Measurements from ENCODE around the gene ZBTB20. TPM values are rescaled to one million over a fixed set of nuclear protein-coding genes. Genes with fewer than 3 reads are reported as not detected.
"Not testable (repeated sequence)": the region's sequence is repeated elsewhere in the genome, so short reads cannot be mapped to it uniquely, and the experiment has no call there.

The ZBTB20 gene
- total and polyA plus RNA-seq, 2 of the 4 experiments (the other 2 are of a cell fraction): 0.75 to 14.7 TPM

GRCh38 chr3:115110830-115111229 is 36.3 kb downstream of the ZBTB20 start:
- intact Hi-C loops (cut with micrococcal nuclease): no loop called here
- BruUV-seq (replicated peaks): no TSS peak
- no peak overlapping the region for H2BK15ac ChIP-seq (ENCODE audit: low read depth, low read length)
- no CpG with 5 or more reads among the region's 5 CpGs for WGBS, 2 experiments (ENCODE audit: extremely low coverage in 2 of 2, insufficient read length in 1 of 2)
- H4K91ac ChIP-seq (ENCODE audit: insufficient read depth, low read depth, low read length): no peak overlapping the region
- H2AK9ac ChIP-seq (replicated peaks; ENCODE audit: low read depth, low read length, poor library complexity): no peak overlapping the region
- no peak overlapping the region for H2AFZ ChIP-seq (replicated peaks; ENCODE audit: low read length, poor library complexity)
- H3K27me3 ChIP-seq (ENCODE audit: control insufficient read depth, insufficient read depth, low read length): no peaks in the 10 kb centered on the region
- no peak overlapping the region for H3K27ac ChIP-seq (ENCODE audit: insufficient read depth, low read length)
- no peak overlapping the region for H2BK120ac ChIP-seq (ENCODE audit: low read depth, low read length)
- no peak overlapping the region for H3K4me3 ChIP-seq (ENCODE audit: insufficient read depth, low read depth, low read length)
- H3K4ac ChIP-seq (ENCODE audit: low read depth, low read length): no peak overlapping the region
- H2AK5ac ChIP-seq (ENCODE audit: low read depth, low read length): no peak overlapping the region
- TF ChIP-seq POLR2A (IDR thresholded peaks at IDR 0.05; ENCODE audit: low read depth, low read length) (no peak), CHD1 (IDR thresholded peaks at IDR 0.05; ENCODE audit: low read depth, low read length) (no peak), USF2 (IDR thresholded peaks at IDR 0.05; ENCODE audit: low read depth, low read length) (no peak), ELK1 (IDR thresholded peaks at IDR 0.05; ENCODE audit: borderline replicate concordance, low read depth, low read length) (no peak)
- ChIA-PET POLR2A (ENCODE audit: unreplicated experiment) (no interaction called here), CTCF (no interaction called here)
- H2BK5ac ChIP-seq (ENCODE audit: low read depth, low read length, poor library complexity, severe bottlenecking): no peak overlapping the region
- H4K20me1 ChIP-seq (ENCODE audit: insufficient read depth, low read length): no peaks in the 10 kb centered on the region
- no peak overlapping the region for H3K18ac ChIP-seq (ENCODE audit: low read depth, low read length)
- no peak overlapping the region for H3K14ac ChIP-seq (replicated peaks; ENCODE audit: low read depth, low read length)
- H4K8ac ChIP-seq (ENCODE audit: low read depth in 2 of 2, low read length in 2 of 2): no peak overlapping the region
- H2BK20ac ChIP-seq (ENCODE audit: low read depth, low read length): no peak overlapping the region
- ATAC-seq (ENCODE audit: low read depth): no peak
- H3K9me3 ChIP-seq (ENCODE audit: control insufficient read depth, insufficient read depth, low read length): no peaks in the 10 kb centered on the region
- no peak overlapping the region for H3K56ac ChIP-seq (ENCODE audit: extremely low read depth, insufficient read depth, low read length)
- H3K4me1 ChIP-seq (ENCODE audit: control insufficient read depth, insufficient read depth, low read length): peaks cover 2% of the 10 kb centered on the region; the same call in 1 of the 2 replicates
- no peak overlapping the region for H3K9ac ChIP-seq (ENCODE audit: low read depth, low read length)
- H3K23ac ChIP-seq (ENCODE audit: low read depth, low read length): no peak overlapping the region
- H3K79me1 ChIP-seq (ENCODE audit: low read depth in 1 of 2, low read length in 2 of 2): no peaks in the 10 kb centered on the region
- H3K9me1 ChIP-seq (ENCODE audit: insufficient read depth, low read length): no peaks in the 10 kb centered on the region
- H4K5ac ChIP-seq (ENCODE audit: low read depth, low read length): no peak overlapping the region
- DNase-seq: no peak
- in situ Hi-C loops (cut with MboI; ENCODE audit: low sequenced_read_pairs): no loop called here
- H3K4me2 ChIP-seq (ENCODE audit: low read depth, low read length): no peak overlapping the region
- no peaks in the 10 kb centered on the region for H3K36me3 ChIP-seq (ENCODE audit: control insufficient read depth, insufficient read depth, low read length)
- dilution Hi-C loops (cut with HindIII; ENCODE audit: low sequenced_read_pairs, unreplicated experiment): no loop called here

- ATAC-seq (ENCODE audit: low read depth); H3K36me3 ChIP-seq (ENCODE audit: control insufficient read depth, insufficient read depth, low read length); H4K91ac ChIP-seq (ENCODE audit: insufficient read depth, low read depth, low read length); H2AFZ ChIP-seq (replicated peaks; ENCODE audit: low read length, poor library complexity); H3K4me2 ChIP-seq (ENCODE audit: low read depth, low read length); H4K20me1 ChIP-seq (ENCODE audit: insufficient read depth, low read length); DNase-seq; H2AK5ac ChIP-seq (ENCODE audit: low read depth, low read length); H3K4me1 ChIP-seq (ENCODE audit: control insufficient read depth, insufficient read depth, low read length); H2BK120ac ChIP-seq (ENCODE audit: low read depth, low read length); H3K27me3 ChIP-seq (ENCODE audit: control insufficient read depth, insufficient read depth, low read length); H3K4ac ChIP-seq (ENCODE audit: low read depth, low read length); BruUV-seq (replicated peaks); H3K4me3 ChIP-seq (ENCODE audit: insufficient read depth, low read depth, low read length); H2BK20ac ChIP-seq (ENCODE audit: low read depth, low read length); H3K27ac ChIP-seq (ENCODE audit: insufficient read depth, low read length); H4K5ac ChIP-seq (ENCODE audit: low read depth, low read length); POLR2A ChIA-PET (ENCODE audit: unreplicated experiment); H3K14ac ChIP-seq (replicated peaks; ENCODE audit: low read depth, low read length); H2BK15ac ChIP-seq (ENCODE audit: low read depth, low read length); H3K9me1 ChIP-seq (ENCODE audit: insufficient read depth, low read length); H3K23ac ChIP-seq (ENCODE audit: low read depth, low read length); H2AK9ac ChIP-seq (replicated peaks; ENCODE audit: low read depth, low read length, poor library complexity); CTCF ChIA-PET; H3K9ac ChIP-seq (ENCODE audit: low read depth, low read length); H3K56ac ChIP-seq (ENCODE audit: extremely low read depth, insufficient read depth, low read length); H2BK5ac ChIP-seq (ENCODE audit: low read depth, low read length, poor library complexity, severe bottlenecking); in situ Hi-C loops (cut with MboI; ENCODE audit: low sequenced_read_pairs); H3K9me3 ChIP-seq (ENCODE audit: control insufficient read depth, insufficient read depth, low read length); dilution Hi-C loops (cut with HindIII; ENCODE audit: low sequenced_read_pairs, unreplicated experiment); H3K79me1 ChIP-seq (ENCODE audit: low read depth in 1 of 2, low read length in 2 of 2); H4K8ac ChIP-seq (ENCODE audit: low read depth in 2 of 2, low read length in 2 of 2); intact Hi-C loops (cut with micrococcal nuclease); H3K18ac ChIP-seq (ENCODE audit: low read depth, low read length): not testable (repeated sequence)
- WGBS, 2 experiments (ENCODE audit: extremely low coverage in 2 of 2, insufficient read length in 1 of 2): 100% methylated on average over 1 of the region's 7 CpGs; no CpG with 5 or more reads in 1 of the 2 experiments
Observed at GRCh38 chr3:115110066-115110465, 37.0 kb downstream of the ZBTB20 start.

Data from IMR-90 (cell line).